NOMO-1 treated with dmso at 0.1 percent for 144 hours (cell line): ENCODE measurements around the gene MYO16.
"Not testable (repeated sequence)": the region's sequence is repeated elsewhere in the genome, so short reads cannot be mapped to it uniquely, and the experiment has no call there.

Experiments used
- DNase-seq: peaks from one replicate; lab custom pipeline; 2025; ENCODE audit not compliant: unreplicated experiment; lab: John Stamatoyannopoulos, UW

Gene MYO16

DNA sequence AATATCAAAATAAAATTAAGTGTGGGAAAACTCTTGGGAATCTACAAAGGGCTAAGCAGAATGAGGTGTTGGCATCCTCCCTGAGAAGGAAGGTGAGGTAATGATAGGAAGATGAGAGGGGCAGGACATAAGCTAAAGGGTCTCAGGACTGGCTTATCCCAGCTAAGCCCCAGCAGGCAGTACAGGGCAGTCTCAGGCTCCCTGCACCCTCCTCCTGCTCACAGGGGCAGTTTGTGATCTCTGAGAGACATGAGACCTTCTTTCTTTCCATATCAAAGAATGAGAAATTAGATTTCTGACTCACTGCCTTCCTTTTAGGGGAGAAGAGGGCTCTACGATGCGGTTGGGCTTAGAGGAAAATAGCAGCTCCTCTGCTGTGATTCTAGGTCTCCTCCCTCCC lies 586.0 kb downstream of the MYO16 start:
- DNase-seq = no peak

DNA sequence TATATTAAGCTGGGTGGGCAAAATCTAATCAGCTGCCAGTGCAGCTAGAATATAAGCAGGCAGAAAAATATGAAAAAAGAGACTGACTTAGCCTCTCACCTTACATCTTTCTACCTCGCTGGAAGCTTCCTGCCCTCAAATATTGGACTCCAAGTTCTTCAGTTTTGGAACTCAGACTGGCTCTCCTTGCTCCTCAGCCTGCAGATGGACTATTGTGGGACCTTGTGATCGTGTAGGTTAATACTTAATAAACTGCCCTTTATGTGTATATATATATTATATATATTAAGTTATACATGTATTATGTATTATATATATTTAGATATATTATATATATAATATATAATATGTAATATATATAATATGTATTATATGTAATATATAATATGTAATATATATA lies 588.1 kb downstream of the MYO16 start:
- not testable (repeated sequence) for DNase-seq

DNA sequence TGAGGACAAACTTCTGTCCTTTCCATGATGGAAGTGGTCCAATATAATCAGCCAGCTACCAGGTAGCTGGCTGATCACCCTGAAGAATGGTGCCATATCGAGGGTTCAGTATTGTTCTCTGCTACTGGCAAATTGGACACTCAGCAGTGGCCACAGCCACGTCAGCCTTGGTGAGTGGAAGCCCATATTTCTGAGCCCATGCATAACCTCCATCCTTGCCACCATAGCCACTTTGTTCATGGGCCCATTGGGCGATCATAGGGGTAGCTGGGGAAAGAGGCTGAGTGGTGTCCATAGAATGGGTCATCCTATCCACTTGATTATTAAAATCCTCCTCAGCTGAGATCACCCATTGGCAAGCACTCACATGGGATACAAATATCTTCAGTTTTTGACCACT lies 591.2 kb downstream of the MYO16 start:
- DNase-seq = no peak

DNA sequence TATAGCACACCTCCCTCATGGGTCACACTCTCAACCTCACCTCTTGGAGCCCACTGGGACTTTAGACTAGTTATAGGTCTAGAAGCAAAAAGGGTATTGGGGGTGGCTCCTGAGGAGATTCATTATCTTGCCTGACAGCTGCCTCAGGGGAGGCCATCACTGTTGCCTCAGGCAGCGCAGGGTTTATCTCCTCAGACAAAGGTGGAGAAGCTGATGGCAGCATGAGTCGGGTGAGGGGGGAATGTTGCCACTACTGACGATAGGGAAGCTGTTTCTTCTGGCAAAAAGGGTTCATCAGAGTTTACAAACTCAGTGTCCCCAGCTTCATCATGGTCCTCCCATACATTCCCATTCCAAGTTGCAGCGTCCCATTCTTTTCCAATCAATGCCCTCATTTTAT lies 594.6 kb downstream of the MYO16 start:
- no peak for DNase-seq

DNA sequence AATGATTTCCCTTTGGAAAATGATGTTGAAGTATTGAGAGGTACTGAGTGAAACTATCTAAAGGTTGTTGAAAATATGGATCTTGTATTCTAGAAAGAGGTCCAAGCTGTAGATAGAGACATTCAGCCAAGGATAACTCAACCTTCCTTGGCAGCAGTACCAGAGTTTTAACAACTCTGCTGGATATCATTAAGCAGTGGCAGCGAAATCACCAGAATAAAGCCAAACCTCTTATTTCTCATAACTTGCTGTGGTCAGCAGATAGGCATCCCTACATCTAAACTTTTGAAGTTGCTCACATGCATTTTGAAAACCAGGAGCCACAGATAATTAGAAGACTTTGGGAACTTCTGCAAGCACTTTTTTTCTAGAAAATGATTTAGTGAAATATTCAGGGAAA lies 597.2 kb downstream of the MYO16 start:
- no peak for DNase-seq

DNA sequence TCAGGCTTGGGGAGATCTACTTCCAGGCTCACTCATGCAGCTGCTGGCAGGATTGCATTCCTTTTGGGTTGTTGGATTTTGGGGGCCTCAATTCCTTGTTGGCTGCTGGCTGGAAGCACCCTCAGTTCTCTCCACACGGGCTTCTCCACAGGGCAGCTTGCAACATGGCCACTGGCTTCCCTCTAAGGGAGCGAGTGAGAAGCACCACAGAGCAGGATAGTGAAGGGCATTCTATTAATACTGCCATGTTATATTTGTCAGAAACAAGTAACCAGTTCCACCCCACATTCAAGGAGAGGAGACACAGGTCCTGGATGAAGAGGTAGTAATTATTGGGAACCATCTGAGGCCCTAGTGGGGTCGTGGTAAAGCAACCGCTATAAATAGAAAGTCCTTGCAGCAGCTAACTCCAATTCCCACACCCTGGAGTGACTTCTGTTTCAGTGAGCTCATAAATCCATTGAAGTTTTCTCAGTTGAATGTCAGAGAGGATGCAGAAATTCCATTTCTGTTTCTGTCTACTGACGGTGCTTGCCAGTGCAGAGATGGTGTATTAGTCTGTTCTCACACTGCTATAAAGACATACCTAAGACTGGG lies 598.0 kb downstream of the MYO16 start:
- no peak for DNase-seq

DNA sequence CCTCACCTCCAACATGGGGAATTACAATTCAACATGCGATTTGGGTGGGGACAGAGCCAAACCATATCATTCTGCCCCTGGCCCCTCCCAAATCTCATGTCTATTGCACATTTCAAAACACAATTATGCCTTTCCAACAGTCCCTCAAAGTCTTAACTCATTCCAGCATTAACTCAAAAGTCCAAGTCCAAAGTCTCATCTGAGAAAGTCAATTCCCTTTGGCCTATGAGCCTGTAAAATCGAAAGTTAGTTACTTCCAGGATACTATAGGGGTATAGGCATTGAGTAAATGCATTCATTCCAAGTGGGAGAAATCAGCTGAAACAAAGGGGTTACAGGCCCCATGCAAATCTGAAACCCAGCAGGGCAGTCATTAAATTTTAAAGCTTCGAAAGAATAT lies 598.8 kb downstream of the MYO16 start:
- no peak for DNase-seq

DNA sequence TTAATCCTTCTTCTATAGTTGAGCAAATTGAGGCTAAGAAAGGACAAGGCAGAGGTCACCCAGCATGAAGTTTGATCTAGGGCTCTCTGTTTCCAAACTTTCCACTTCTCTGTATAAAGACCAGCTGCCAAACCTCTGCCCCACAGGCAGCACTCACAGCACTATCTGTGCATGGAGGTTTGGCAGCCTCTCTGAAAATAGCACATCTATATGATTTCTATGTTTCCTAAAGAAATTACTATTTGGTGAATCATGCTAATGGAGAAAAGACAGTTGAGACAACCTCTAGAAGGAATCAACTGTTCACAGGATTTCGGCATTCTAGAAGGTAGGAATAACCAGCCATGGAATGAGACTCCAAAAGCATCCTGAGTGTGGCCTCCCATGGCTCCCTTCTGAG lies 602.5 kb downstream of the MYO16 start:
- DNase-seq = no peak

DNA sequence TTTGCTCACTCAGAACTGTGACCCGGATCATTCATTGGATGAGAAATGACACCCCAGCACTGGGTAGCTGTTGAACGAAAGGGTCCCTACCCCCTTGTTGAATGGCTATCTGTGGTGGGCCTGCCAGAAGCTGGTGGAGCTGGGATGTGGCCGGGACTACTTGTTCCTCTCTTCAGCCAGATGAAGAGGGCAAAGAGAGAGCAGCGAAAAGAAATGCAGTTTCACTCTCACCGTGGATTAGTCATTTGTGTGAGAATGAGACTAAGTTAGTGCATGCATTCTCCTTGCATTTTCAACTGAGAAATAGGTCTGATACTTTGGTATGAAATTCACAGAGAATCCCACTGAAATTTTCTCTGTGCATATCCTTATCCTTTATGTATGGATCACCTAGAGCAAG lies 603.9 kb downstream of the MYO16 start:
- DNase-seq = no peak

DNA sequence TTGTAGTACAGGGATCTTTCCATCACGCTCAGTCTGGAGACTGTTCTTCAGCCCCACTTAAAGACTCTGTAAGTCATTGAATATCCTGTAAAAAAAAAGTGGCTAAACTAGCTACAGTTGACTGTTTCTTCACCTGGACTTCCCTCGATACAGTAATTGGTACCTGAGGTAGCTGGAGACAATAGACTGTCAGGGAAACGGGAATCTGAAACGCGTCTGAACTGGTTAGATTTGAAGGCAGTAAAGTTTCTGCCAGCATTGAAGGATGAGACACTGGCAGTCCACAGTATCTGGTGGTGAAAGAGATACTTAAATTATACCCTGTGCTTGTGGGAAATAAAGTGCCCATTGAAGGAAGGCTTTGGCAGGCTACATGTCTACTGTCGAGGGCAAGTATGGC lies 606.5 kb downstream of the MYO16 start:
- no peak for DNase-seq

DNA sequence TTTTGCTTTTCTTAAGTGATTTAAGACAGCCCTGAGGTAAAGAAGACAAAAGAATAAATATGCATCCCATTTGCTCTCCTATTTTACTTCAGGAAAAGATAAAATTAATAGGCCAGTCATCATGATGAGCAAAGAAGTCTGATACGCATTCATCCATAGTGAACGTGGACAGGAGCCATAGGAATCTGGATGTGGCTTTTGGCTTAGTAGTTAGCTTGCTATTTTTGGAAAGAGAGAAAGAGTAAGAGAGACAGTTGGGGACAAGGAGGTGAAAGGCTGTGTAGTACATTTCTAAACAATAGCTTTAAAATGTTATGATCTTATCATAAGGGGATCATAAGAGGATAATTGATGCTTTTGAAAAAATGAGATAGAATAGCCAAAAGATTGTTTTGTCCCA lies 611.7 kb downstream of the MYO16 start:
- DNase-seq = no peak

DNA sequence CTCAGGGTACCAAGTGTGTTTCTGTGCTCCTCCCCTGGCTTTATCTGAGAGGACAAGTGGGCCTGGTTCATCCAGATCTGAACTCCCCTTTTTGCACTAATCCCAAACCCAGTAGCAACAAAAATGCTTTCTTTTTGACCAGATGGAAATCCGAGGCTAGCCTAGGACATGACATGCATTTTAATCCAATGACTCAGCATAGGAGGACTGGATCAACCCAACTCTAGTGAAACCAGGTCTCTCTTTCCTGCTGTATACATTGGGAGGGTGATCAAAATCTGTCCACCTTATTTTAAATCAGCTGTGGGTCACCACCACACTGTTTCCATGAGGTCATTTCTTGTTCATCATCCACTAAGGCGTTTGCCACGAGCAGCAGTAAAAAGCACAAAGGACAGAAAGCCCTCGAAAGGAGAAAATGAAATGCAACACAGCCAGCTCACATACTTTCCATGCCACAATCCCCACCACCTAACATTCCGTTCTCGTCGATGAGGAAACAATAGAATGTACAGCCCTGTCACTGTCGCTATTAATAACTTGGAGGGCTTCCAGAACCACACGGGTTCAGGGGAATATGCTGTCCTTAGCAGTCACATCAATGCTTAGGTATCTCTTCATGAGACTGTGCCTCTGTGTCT lies 614.0 kb downstream of the MYO16 start:
- no peak for DNase-seq

DNA sequence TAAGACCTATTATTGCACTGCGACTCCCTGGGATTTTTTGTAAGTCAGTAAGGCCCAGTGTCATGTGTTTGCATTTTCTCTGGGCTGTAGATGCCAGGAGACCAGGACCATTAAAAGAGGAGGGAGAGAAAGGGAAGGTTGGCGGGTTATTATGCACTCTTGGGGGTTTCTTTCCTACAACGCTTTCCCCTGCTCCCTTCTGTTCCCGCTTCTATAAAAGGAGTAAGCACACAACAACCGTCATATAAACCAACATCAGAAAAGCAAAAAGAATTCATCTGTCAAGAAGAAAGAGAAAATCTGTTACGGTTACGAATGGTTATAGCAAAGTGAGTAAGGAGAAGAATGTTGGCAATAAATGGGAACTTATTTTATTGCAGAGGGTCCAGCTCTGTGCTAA lies 615.2 kb downstream of the MYO16 start:
- no peak for DNase-seq

DNA sequence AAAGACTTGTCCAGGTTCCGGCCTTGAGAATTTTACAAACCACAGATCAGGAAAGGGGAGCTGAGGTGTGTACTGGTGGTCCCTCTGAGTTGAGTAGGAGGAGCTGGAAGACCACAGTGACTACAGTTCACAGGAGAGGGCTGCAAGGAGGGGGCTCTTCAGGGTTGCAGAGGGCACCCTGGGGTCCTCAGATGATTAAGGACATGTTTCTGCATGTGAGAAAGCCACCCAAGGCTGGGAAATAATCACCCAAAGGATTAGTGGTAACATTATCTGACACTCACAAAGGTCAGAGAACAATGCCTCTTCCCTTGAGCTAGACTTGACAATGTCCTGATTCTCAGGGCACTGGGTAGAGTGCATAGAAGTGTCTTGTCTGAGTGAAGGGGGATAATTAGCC lies 616.6 kb downstream of the MYO16 start:
- DNase-seq = no peak

DNA sequence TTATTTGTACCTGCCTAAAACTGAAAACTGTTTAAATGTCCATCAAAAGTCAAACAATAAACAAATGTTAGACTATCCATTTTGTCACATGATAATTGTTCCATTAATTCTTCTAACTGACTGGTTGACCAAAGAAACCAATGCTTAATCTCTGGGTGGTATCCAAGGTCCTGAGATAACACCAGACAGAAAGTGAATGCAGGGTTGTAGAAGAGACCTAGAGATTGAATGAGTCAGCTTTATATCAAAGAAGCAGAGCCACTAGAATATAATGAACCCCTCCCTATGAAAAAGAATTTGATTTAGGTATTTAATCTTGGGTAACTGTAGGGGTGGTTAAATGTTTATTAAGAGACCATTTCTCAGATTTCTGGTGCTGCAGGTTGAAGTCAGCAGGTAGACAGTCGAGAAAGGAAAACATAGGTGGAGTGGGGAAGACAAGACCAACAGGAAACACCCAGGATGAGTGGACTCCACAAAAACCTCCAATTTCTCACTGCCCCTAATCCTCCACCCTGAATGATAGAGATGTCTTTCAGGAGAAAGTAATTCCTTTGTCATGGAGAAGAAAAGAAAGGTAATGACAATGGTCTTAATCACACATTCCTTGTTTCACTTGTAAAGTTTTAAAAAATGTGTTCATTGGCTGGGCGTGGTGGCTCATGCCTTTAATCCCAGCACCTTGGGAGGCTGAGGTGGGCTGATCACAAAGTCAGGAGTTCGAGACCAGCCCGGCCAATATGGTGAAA lies 620.5 kb downstream of the MYO16 start:
- no peak for DNase-seq

DNA sequence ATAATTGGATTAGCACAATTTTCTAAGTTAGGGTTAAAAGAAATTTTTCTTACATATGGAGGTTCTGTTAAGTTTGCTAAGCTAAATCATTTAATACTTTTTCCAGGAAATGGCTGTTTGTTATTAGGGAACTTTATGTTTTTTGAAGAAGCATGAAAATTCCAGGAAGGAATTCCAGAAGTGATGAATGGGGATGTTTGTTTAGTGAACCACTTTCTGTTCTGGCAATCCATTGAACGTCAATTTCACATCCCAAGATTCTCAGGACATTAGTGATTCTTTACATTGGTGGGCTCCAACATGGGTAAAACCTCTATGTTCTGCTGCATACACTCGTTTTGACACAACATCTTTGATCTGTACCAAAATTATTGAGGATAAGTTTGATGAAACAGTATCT lies 622.5 kb downstream of the MYO16 start:
- no peak for DNase-seq

DNA sequence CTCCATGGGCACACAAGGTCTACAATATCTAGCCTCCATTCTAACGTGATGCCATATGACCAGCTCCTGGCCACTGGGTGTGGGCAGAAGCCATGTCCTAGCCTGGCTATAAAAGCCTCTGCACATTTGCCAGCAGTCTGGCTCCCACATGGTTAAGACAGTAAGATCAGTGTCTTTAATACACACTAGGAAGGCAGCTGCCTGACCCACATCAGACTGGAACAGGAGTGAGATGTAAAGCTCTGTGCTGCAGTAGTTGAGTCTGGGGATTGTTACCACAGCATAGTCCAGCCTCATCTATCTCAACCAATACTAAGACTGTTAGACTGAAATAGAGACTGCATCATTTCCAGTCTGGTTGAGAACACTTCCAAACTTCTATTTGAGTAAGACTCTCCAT lies 623.9 kb downstream of the MYO16 start:
- DNase-seq = no peak

DNA sequence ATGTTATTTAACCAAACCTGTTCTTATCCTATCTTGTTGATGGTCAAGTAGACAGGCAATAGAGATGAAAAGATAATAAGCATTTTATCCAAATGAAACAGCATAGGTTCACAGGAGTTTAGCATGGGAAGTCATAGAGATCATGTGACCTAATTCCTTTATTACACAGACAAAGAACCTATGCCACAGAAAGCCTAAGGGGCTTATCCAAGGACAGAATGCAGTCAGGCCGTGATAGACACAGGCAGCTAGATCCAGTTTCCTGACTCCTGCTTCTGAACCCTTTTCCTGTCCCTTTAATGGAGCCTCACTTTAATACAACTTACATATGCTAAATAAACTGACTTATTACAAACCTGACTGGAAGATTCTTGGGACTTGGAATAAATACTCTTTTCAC lies 624.9 kb downstream of the MYO16 start:
- DNase-seq = no peak

DNA sequence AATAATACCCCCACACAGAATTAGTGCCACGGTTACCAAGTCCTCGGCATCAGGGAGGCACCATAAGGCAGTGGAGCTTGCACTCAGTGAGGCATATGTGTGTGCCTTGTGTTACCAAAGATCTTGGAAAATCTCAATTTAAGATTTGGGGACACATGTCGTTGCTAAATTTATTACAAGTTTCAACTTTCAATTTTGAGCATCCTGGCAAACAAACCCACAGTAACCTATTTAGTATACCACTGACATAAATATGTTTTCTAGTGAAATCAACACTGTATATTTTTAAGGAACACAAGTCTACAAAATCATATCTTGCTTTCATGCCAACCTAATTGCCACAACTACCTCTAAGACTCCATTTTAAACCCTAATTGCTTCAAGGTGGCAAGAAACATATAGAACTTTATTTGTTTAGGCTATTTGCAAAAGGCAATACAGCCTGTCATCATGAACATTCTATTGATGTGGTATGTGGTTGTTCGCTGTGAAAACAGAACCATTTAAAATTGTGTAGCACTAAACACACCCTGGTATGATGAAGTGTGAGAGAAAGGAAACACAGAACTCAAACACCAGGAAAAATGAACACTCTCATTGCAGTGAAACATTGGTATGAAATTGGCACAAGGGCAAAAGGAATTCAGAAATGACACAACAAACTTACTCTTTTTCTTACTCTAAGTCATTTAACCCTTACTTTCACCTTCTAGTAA lies 625.9 kb downstream of the MYO16 start:
- no peak for DNase-seq

DNA sequence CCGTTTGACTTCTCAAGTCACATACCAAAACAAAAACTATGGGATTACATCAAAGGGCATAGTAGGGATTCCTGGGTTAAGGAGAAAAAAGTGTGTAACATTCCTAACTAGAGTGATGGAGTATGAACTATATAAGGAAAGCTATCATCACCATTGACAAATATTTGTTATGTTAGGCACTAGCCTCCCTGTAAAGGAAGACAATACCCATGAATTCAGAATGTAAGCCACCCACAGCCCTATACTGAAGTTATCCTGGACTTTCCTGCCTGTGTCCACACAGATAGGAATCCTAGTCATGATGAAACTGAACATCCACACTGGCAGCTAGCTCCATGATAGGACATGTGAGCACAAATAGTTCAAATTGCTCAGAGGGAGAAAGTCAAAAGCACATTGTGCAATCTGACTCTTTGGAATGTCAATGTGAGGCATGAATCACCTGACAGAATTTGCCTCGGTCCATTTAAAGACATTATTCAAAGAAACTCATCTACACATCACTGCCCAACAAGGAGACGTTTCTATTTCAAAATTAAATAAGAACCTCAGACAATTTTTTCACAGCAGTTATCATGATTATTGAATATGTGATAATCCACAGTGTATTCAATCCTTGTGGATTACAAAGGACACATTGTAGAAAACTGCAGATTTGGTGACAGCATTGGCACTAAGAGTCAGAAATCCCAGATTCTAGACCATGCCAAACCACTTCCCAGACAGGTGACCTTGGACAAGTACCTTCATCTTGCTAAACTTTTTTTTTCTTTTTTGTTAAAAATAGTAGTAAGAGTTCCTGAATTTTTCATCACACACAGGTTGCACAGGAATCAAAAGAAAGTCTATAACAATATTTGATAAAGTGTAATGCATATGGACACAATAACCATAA lies 627.7 kb downstream of the MYO16 start:
- no peak for DNase-seq
